Tibial nerve (tissue), 4 donors: ENCODE data around the gene ZBED5. TPM values are rescaled to one million over a fixed set of nuclear protein-coding genes. Genes with fewer than 3 reads are reported as not detected.

Source experiments
- DNase-seq, 2 donors: peaks; one replicate each; pipeline ENCODE4 v3.0.0-alpha.2; 2019; ENCODE audit warnings: low spot score in 2 of 2
- H3K27ac ChIP-seq, 4 donors: fragments of 200-600 bp; sonication (generic) in 3 of 4; one replicate each; pipeline ENCODE4 v1.5.1; 2017 to 2019; ENCODE audit warnings: mild to moderate bottlenecking in 1 of 4
- H3K27me3 ChIP-seq, 2 donors: fragments of 200-600 bp; sonication (generic) in 1 of 2; one replicate each; pipeline versions ENCODE4 v1.5.1 to v1.6.0; 2017 to 2019
- H3K36me3 ChIP-seq, 3 donors: fragments of 200-600 bp; sonication (generic); one replicate each; pipeline ENCODE4 v1.5.1; 2018 to 2019
- H3K4me1 ChIP-seq, 4 donors: fragments of 200-600 bp; sonication (generic) in 3 of 4; one replicate each; pipeline ENCODE4 v1.5.1; 2017 to 2019
- H3K4me3 ChIP-seq, 4 donors: fragments of 200-600 bp; sonication (generic) in 3 of 4; one replicate each; pipeline ENCODE4 v1.5.1; 2017 to 2019; ENCODE audit warnings: mild to moderate bottlenecking in 1 of 4, moderate library complexity in 1 of 4
- H3K9me3 ChIP-seq, 4 donors: fragments of 200-600 bp; sonication (generic) in 3 of 4; one replicate each; pipeline ENCODE4 v1.5.1; 2017 to 2019
- EP300 ChIP-seq, 2 donors: sonication (generic); formaldehyde crosslinking; IDR thresholded peaks; one replicate each; pipeline ENCODE4 v1.6.1; 2017; ENCODE audit warnings: antibody characterized with exemption in 2 of 2, mild to moderate bottlenecking in 1 of 2
- POLR2A ChIP-seq, 2 donors: fragments of 450-650 bp; IDR thresholded peaks; one replicate each; pipeline ENCODE4 v1.6.1; 2017; ENCODE audit warnings: antibody characterized with exemption in 2 of 2, mild to moderate bottlenecking in 2 of 2, moderate library complexity in 2 of 2
- WGBS, 2 donors: methylation state at CpG; one replicate each; pipeline ENCODE4 v1.1.5; 2018; 5-methylcytosine and 5-hydroxymethylcytosine counted together
- total RNA-seq, 4 donors: library from RNA; depleted of rRNA; stranded (reverse); fragments of >200 nt; gene quantifications; one replicate each; pipeline ENCODE4 v1.1.0, GENCODE V29; 2016
- TF ChIP-seq, protein P1 (sequence below), 5 experiments: fragments of 200-600 bp in 3 of 5; fragments of 450-650 bp in 2 of 5; sonication (generic) in 3 of 5; IDR thresholded peaks; one replicate each; pipeline ENCODE4 v1.5.1; 2016 to 2019; ENCODE audit warnings: antibody characterized with exemption in 5 of 5, mild to moderate bottlenecking in 3 of 5, moderate library complexity in 2 of 5

ZBED5 gene
- total RNA-seq, 4 donors from 2014 or later, result 26.2 to 35.2 (median 34.7) TPM

DNA sequence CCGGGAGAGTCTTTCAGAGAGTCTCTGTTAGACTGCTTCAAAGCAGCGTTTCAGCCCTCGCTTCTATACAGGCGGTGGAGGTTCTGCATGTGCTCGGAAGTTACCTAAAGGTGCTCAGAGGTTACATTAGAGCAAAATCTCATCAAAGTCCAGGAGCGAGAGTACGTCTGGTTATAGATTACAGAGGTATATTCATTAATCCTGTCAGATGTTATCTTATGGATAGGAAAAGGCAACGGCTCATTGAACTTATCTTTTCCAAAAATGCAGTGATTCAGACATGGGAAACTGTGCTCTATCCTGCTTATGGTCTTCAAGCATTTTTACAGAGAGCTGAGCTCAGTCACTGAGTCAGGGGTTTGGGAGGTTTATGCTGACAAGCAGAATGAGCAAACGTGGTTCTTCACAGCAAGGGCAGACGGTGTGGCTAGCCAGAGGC, 9.1 kb upstream of the ZBED5 start:
- WGBS, 2 donors, result 76 to 83% methylated on average over 10 of the region's 10 CpGs
- H3K27ac ChIP-seq, result no peak overlapping the region
- peaks cover 0 to 3% (median 0%) of the 10 kb centered on the region in 3 donors for H3K36me3 ChIP-seq
- H3K4me3 ChIP-seq, result no peak overlapping the region
- H3K27me3 ChIP-seq, result no peaks in the 10 kb centered on the region
- no peaks in the 10 kb centered on the region for H3K4me1 ChIP-seq
- TF ChIP-seq POLR2A (IDR thresholded peaks at IDR 0.05), result no peak
- TF ChIP-seq, protein P1, sequence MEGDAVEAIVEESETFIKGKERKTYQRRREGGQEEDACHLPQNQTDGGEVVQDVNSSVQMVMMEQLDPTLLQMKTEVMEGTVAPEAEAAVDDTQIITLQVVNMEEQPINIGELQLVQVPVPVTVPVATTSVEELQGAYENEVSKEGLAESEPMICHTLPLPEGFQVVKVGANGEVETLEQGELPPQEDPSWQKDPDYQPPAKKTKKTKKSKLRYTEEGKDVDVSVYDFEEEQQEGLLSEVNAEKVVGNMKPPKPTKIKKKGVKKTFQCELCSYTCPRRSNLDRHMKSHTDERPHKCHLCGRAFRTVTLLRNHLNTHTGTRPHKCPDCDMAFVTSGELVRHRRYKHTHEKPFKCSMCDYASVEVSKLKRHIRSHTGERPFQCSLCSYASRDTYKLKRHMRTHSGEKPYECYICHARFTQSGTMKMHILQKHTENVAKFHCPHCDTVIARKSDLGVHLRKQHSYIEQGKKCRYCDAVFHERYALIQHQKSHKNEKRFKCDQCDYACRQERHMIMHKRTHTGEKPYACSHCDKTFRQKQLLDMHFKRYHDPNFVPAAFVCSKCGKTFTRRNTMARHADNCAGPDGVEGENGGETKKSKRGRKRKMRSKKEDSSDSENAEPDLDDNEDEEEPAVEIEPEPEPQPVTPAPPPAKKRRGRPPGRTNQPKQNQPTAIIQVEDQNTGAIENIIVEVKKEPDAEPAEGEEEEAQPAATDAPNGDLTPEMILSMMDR (IDR thresholded peaks at IDR 0.05), result no peak
- TF ChIP-seq EP300 (IDR thresholded peaks at IDR 0.05), result no peak
- no peak for DNase-seq
- peaks cover 0 to 6% (median 0%) of the 10 kb centered on the region in 4 donors for H3K9me3 ChIP-seq

DNA sequence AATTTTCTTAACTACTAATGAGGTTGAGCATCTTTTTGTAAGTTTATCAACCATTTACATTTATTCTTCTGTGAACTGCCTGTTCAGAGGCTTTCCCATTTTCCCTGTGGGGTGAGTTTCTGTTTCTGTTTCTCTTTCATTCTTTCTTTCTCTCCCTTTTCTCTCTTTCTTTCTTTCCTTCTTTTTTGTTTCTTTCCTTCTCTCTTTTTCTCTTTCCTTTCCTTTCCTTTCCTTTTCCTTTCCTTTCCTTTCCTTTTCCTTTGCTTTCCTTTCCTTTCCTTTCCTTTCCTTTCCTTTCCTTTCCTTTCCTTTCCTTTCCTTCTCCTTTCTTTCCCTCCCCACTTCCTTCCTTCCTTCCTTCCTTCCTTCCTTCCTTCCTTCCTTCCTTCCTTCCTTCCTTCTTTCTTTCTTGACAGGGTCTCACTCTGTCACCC, 8.0 kb upstream of the ZBED5 start:
- H3K4me3 ChIP-seq, result no peak overlapping the region
- no peak overlapping the region for H3K27ac ChIP-seq
- no peaks in the 10 kb centered on the region for H3K4me1 ChIP-seq
- TF ChIP-seq POLR2A (IDR thresholded peaks at IDR 0.05) (no peak), EP300 (IDR thresholded peaks at IDR 0.05) (no peak)
- TF ChIP-seq, protein P1 (IDR thresholded peaks at IDR 0.05), result no peak
- no peak for DNase-seq
- H3K27me3 ChIP-seq, result no peaks in the 10 kb centered on the region
- H3K36me3 ChIP-seq, result no peaks in the 10 kb centered on the region
- H3K9me3 ChIP-seq, result no peaks in the 10 kb centered on the region

DNA sequence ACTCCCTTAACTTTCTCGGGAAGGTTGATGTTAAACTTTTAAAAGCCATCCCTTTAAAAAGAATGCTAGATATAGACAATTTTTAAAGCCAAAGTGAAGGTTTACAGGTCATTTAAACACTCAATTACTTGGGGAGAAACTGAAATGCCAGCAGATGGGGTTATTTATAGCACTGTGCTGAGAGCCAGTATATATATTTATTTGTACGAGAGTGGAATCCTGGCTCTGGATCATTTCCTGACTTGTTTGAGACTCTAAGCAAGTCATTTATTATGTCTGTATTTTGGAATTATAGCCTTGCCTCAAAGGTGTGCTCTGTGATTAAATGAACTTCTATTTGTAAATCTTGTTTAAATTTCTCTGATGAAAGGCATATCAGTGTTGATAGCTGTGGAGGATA, 6.8 kb upstream of the ZBED5 start:
- DNase-seq, result no peak
- H3K27ac ChIP-seq, result no peak overlapping the region
- no peaks in the 10 kb centered on the region for H3K36me3 ChIP-seq
- TF ChIP-seq POLR2A (IDR thresholded peaks at IDR 0.05) (no peak), EP300 (IDR thresholded peaks at IDR 0.05) (no peak)
- TF ChIP-seq, protein P1 (IDR thresholded peaks at IDR 0.05), result no peak
- H3K9me3 ChIP-seq, result no peaks in the 10 kb centered on the region
- no peaks in the 10 kb centered on the region for H3K27me3 ChIP-seq
- peaks cover 0 to 5% (median 2%) of the 10 kb centered on the region in 4 donors for H3K4me1 ChIP-seq
- H3K4me3 ChIP-seq, result no peak overlapping the region
- 41 to 53% methylated on average over 2 of the region's 2 CpGs for WGBS, 2 donors

DNA sequence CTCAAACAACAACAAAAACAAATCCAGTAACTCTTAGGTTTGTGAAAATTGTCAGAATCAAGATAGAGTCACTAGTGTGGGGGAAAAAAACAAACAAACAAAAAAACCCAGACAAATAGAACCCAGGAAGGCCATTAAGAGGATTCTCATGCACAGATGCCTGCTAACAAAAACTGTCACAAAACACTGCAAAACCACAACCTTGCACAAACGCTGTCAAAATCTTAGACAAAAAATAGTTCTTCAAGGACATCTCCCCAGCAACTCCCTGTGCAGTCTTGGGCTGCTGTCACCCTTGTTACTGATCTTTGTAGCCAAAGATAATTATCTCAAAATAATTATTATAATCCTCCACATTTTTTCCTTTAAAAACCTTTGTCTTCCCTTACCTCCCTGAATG, 4.6 kb upstream of the ZBED5 start:
- H3K4me1 ChIP-seq, result peaks cover 0 to 13% (median 6%) of the 10 kb centered on the region in 4 donors

DNA sequence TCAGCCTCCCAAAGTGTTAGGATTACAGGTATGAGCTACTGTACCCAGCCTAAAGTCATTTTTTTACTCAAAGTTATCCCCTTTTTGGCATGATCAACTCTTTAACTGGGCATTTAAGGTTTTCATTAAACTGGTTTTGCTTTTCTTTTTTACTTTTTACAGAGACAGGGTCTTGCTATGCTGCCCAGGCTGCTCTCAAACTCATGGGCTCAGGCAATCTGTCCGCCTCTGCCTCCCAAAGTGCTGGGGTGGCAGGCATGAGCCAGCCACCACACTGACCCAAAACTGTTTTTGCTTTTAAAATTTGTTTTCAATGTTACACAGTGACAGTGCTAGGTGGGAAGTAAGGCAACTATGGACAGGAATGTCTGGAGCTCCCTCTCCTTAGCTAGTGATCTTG, 3.9 kb upstream of the ZBED5 start:
- Histone ChIP-seq H3K9me3 (no peaks in the 10 kb centered on the region), H3K4me3 (no peak overlapping the region), H3K36me3 (no peaks in the 10 kb centered on the region), H3K27me3 (no peaks in the 10 kb centered on the region), H3K4me1 (peaks cover 0 to 14% (median 7%) of the 10 kb centered on the region in 4 donors), H3K27ac (no peak overlapping the region)
- no peak for DNase-seq
- WGBS, 2 donors, result 93 to 100% methylated on average over 1 of the region's 1 CpG
- TF ChIP-seq, protein P1 (IDR thresholded peaks at IDR 0.05), result no peak
- TF ChIP-seq POLR2A (IDR thresholded peaks at IDR 0.05), result no peak
- TF ChIP-seq EP300 (IDR thresholded peaks at IDR 0.05), result no peak

More for the DNA sequence above, 4.6 kb upstream of the ZBED5 start:
- no peak for TF ChIP-seq POLR2A (IDR thresholded peaks at IDR 0.05)
- no peak for TF ChIP-seq EP300 (IDR thresholded peaks at IDR 0.05)
- TF ChIP-seq, protein P1 (IDR thresholded peaks at IDR 0.05), result no peak
- no peak for DNase-seq
- Histone ChIP-seq H3K4me3 (no peak overlapping the region), H3K27ac (no peak overlapping the region), H3K36me3 (no peaks in the 10 kb centered on the region), H3K9me3 (no peaks in the 10 kb centered on the region), H3K27me3 (no peaks in the 10 kb centered on the region)
- WGBS, 2 donors, result 44 to 74% methylated on average over 1 of the region's 1 CpG
